GM23248 (cell line): ENCODE data around the gene SYDE2. TPM values are rescaled to one million over a fixed set of nuclear protein-coding genes. Genes with fewer than 3 reads are reported as not detected.
A peak's percentile ranks its signal among the peaks of the same experiment; 100 is the strongest.

Experiments
- DNase-seq: peaks from one replicate; pipeline ENCODE4 v3.0.0-alpha.2; 2015
- H2AFZ ChIP-seq: fragments of 200-600 bp; sonication (generic); 2 replicates; pipeline ENCODE4 v1.6.1; 2016; ENCODE audit warnings: antibody characterized with exemption
- H3F3A ChIP-seq: fragments of 200-600 bp; sonication (generic); 2 replicates; pipeline ENCODE4 v1.6.1; 2016; ENCODE audit warnings: mild to moderate bottlenecking, antibody characterized with exemption, mixed run types; ENCODE audit not compliant: insufficient read depth
- H3K27ac ChIP-seq: fragments of 200-600 bp; sonication (generic); 2 replicates; pipeline ENCODE4 v1.5.1; 2016; ENCODE audit warnings: mild to moderate bottlenecking
- H3K27me3 ChIP-seq: fragments of 200-600 bp; sonication (generic); replicated peaks from 2 replicates; pipeline ENCODE4 v1.6.1; 2016; ENCODE audit warnings: mild to moderate bottlenecking; ENCODE audit not compliant: insufficient read depth
- H3K36me3 ChIP-seq: fragments of 200-600 bp; sonication (generic); 2 replicates; pipeline ENCODE4 v1.6.1; 2016; ENCODE audit warnings: low read depth, mild to moderate bottlenecking
- H3K4me1 ChIP-seq: fragments of 200-600 bp; sonication (generic); 2 replicates; pipeline ENCODE4 v1.6.1; 2016; ENCODE audit warnings: mild to moderate bottlenecking; ENCODE audit not compliant: insufficient read depth
- H3K4me2 ChIP-seq: fragments of 200-600 bp; sonication (generic); one replicate; pipeline ENCODE4 v1.6.1; 2016; ENCODE audit warnings: mild to moderate bottlenecking; ENCODE audit not compliant: unreplicated experiment
- H3K4me3 ChIP-seq: fragments of 200-600 bp; sonication (generic); 2 replicates; pipeline ENCODE4 v1.5.1; 2016; ENCODE audit warnings: mild to moderate bottlenecking
- H3K79me2 ChIP-seq: fragments of 200-600 bp; sonication (generic); 2 replicates; pipeline ENCODE4 v1.6.1; 2016; ENCODE audit warnings: mild to moderate bottlenecking; ENCODE audit not compliant: insufficient read depth
- H3K9ac ChIP-seq: fragments of 200-600 bp; sonication (generic); 2 replicates; pipeline ENCODE4 v1.6.1; 2016; ENCODE audit warnings: mild to moderate bottlenecking
- H3K9me2 ChIP-seq: fragments of 200-600 bp; sonication (generic); 2 replicates; pipeline ENCODE4 v1.6.1; 2016; ENCODE audit warnings: mixed run types, mild to moderate bottlenecking, moderate library complexity; ENCODE audit not compliant: insufficient read depth
- H3K9me3 ChIP-seq: fragments of 200-600 bp; sonication (generic); one replicate; pipeline ENCODE4 v1.6.1; 2017; ENCODE audit warnings: low read depth
- H4K20me1 ChIP-seq: fragments of 200-600 bp; sonication (generic); 2 replicates; pipeline ENCODE4 v1.6.0; 2016; ENCODE audit not compliant: insufficient read depth
- EZH2 ChIP-seq: fragments of 200-600 bp; sonication (generic); IDR thresholded peaks from 2 replicates; pipeline ENCODE4 v1.6.1; 2018; ENCODE audit warnings: antibody characterized with exemption, mild to moderate bottlenecking; ENCODE audit not compliant: insufficient read depth, poor library complexity, severe bottlenecking
- EZH2phosphoT487 ChIP-seq: fragments of 200-600 bp; sonication (generic); IDR thresholded peaks from 2 replicates; pipeline ENCODE4 v1.6.1; 2018; ENCODE audit warnings: antibody characterized with exemption, moderate library complexity, mild to moderate bottlenecking, low read depth; ENCODE audit not compliant: insufficient read depth
- WGBS, 2 experiments: methylation state at CpG; one replicate each; pipeline ENCODE4 v1.1.6; 2015 to 2017; ENCODE audit warnings: low lambda C conversion rate in 2 of 2, low coverage in 1 of 2; ENCODE audit errors: missing lambda C conversion rate in 2 of 2; 5-methylcytosine and 5-hydroxymethylcytosine counted together
- in situ Hi-C: fragments of 300-500 bp; cut with MboI; formaldehyde crosslinking; loops from 2 replicates; pipeline ENCODE4 v1.15.0; 2020
- microRNA-seq: library from miRNA; unstranded; fragments of <30 nt; microRNA quantifications from one replicate; pipeline ENCODE4, GENCODE V29; 2016; ENCODE audit warnings: borderline number of aligned reads
- polyA plus RNA-seq: library from polyadenylated mRNA; unstranded; fragments of >200 nt; fragmentation: Nextera tagmentation; extraction: Ambion mirVana; gene quantifications from 2 replicates; pipeline ENCODE4 v1.2.1, GENCODE V29; 2016
- small RNA-seq: library from RNA; depleted of rRNA; stranded (forward); fragments of <200 nt; gene quantifications from one replicate; pipeline ENCODE3, GENCODE V24; 2014; ENCODE audit warnings: low read depth, low replicate concordance
- total RNA-seq: library from RNA; depleted of rRNA; stranded (reverse); fragments of >200 nt; shearing (Covaris generic); gene quantifications from 2 replicates; pipeline ENCODE4 v1.2.3, GENCODE V29; 2014; rRNA removed

The SYDE2 gene
- total and polyA plus RNA-seq, 2 experiments from 2014 or later: 1.4 to 6.7 TPM

GRCh38 chr1:85118751-85119150 is 82.1 kb downstream of the SYDE2 start:
- 0 out of 2 replicates have a peak, but pooled peaks cover 17% of the 10 kb centered on the region for H3F3A ChIP-seq
- 84 to 95% methylated on average over 1 of the region's 1 CpG for WGBS, 2 experiments
- no peaks in the 10 kb centered on the region for H4K20me1 ChIP-seq
- H3K4me3 ChIP-seq: no peak overlapping the region
- no peaks in the 10 kb centered on the region for H3K9me3 ChIP-seq
- no peaks in the 10 kb centered on the region for H3K79me2 ChIP-seq
- DNase-seq: peak; percentile 28
- 0 out of 2 replicates have a peak overlapping the region, but pooled peaks have one; percentile 30 for H2AFZ ChIP-seq
- no peak for TF ChIP-seq EZH2phosphoT487
- no peak for TF ChIP-seq EZH2
- no peak overlapping the region for H3K9ac ChIP-seq
- H3K4me1 ChIP-seq: peaks cover 17% of the 10 kb centered on the region
- H3K27me3 ChIP-seq: no peaks in the 10 kb centered on the region
- H3K4me2 ChIP-seq: no peak overlapping the region
- no peaks in the 10 kb centered on the region for H3K36me3 ChIP-seq
- H3K9me2 ChIP-seq: no peaks in the 10 kb centered on the region
- in situ Hi-C loops: no loop called here
- H3K27ac ChIP-seq: no peak overlapping the region

GRCh38 chr1:85116856-85117255 is 84.0 kb downstream of the SYDE2 start:
- in situ Hi-C loops: no loop called here
- no peaks in the 10 kb centered on the region for H3K9me3 ChIP-seq
- H3K4me3 ChIP-seq: no peak overlapping the region
- H3K27ac ChIP-seq: no peak overlapping the region
- H3K27me3 ChIP-seq: no peaks in the 10 kb centered on the region
- H3K9me2 ChIP-seq: no peaks in the 10 kb centered on the region
- H3K36me3 ChIP-seq: no peaks in the 10 kb centered on the region
- H3K4me2 ChIP-seq: no peak overlapping the region
- no peak for TF ChIP-seq EZH2
- no peak for TF ChIP-seq EZH2phosphoT487
- no peak overlapping the region for H2AFZ ChIP-seq
- peak; percentile 37 for DNase-seq
- no peak overlapping the region for H3K9ac ChIP-seq
- no peaks in the 10 kb centered on the region for H4K20me1 ChIP-seq
- no peaks in the 10 kb centered on the region for H3K79me2 ChIP-seq
- H3K4me1 ChIP-seq: peaks cover 13% of the 10 kb centered on the region
- H3F3A ChIP-seq: 0 out of 2 replicates have a peak, but pooled peaks cover 16% of the 10 kb centered on the region

GRCh38 chr1:85115933-85116332 is 84.9 kb downstream of the SYDE2 start:
- no peaks in the 10 kb centered on the region for H4K20me1 ChIP-seq
- in situ Hi-C loops: no loop called here
- H3K79me2 ChIP-seq: no peaks in the 10 kb centered on the region
- 82 to 83% methylated on average over 2 of the region's 2 CpGs for WGBS, 2 experiments
- H3K9ac ChIP-seq: no peak overlapping the region
- H3K36me3 ChIP-seq: no peaks in the 10 kb centered on the region
- no peak for TF ChIP-seq EZH2
- TF ChIP-seq EZH2phosphoT487: no peak
- no peak overlapping the region for H3K27ac ChIP-seq
- no peak for DNase-seq
- H3K4me1 ChIP-seq: peaks cover 9% of the 10 kb centered on the region; the same call in 1 of the 2 replicates
- no peaks in the 10 kb centered on the region for H3K9me3 ChIP-seq
- H3K4me3 ChIP-seq: no peak overlapping the region
- H3K27me3 ChIP-seq: no peaks in the 10 kb centered on the region
- H2AFZ ChIP-seq: no peak overlapping the region
- H3K4me2 ChIP-seq: no peak overlapping the region
- 0 out of 2 replicates have a peak, but pooled peaks cover 9% of the 10 kb centered on the region for H3F3A ChIP-seq
- H3K9me2 ChIP-seq: no peaks in the 10 kb centered on the region

- H3K36me3 ChIP-seq: no peaks in the 10 kb centered on the region
- no peaks in the 10 kb centered on the region for H3K9me2 ChIP-seq
- 0 out of 2 replicates have a peak, but pooled peaks cover 2% of the 10 kb centered on the region for H3K4me1 ChIP-seq
- TF ChIP-seq EZH2 (no peak), EZH2phosphoT487 (no peak)
- no peaks in the 10 kb centered on the region for H3F3A ChIP-seq
- H3K4me3 ChIP-seq: no peak overlapping the region
- in situ Hi-C loops: no loop called here
- no peaks in the 10 kb centered on the region for H4K20me1 ChIP-seq
- no peak overlapping the region for H3K4me2 ChIP-seq
- H3K27me3 ChIP-seq: no peaks in the 10 kb centered on the region
- no peaks in the 10 kb centered on the region for H3K9me3 ChIP-seq
- H3K27ac ChIP-seq: no peak overlapping the region
- H2AFZ ChIP-seq: no peak overlapping the region
- DNase-seq: no peak
- no peak overlapping the region for H3K9ac ChIP-seq
- WGBS, 2 experiments: 60 to 76% methylated on average over 1 of the region's 1 CpG
- no peaks in the 10 kb centered on the region for H3K79me2 ChIP-seq
Measured at GRCh38 chr1:85111695-85112094, 89.1 kb downstream of the SYDE2 start.

- Histone ChIP-seq H3K79me2 (no peaks in the 10 kb centered on the region), H3K27ac (no peak overlapping the region), H3K9me3 (no peaks in the 10 kb centered on the region), H3K4me2 (no peak overlapping the region), H3K4me1 (no peaks in the 10 kb centered on the region), H4K20me1 (no peaks in the 10 kb centered on the region), H2AFZ (no peak overlapping the region), H3F3A (no peaks in the 10 kb centered on the region), H3K9ac (no peak overlapping the region), H3K36me3 (no peaks in the 10 kb centered on the region), H3K27me3 (no peaks in the 10 kb centered on the region), H3K4me3 (no peak overlapping the region), H3K9me2 (no peaks in the 10 kb centered on the region)
- in situ Hi-C loops: loop anchor here (5.0 kb wide), 1 partner anchor 128 kb away; no protein-coding TSS in a partner anchor
- TF ChIP-seq EZH2: no peak
- TF ChIP-seq EZH2phosphoT487: no peak
- peak; percentile 81 for DNase-seq
Measured at GRCh38 chr1:85109475-85109874, 91.3 kb downstream of the SYDE2 start.

Small RNA genes lying within 50 kb of the gene (microRNA-seq; reads per million reads assigned to microRNA genes)
- 1.5 reads per million for gene MIR4423

Small RNA genes lying within 50 kb of the gene (small RNA-seq; reads per million reads assigned to genes)
- not detected for gene MIR4423

Other genes starting within 250 kb of the SYDE2 start
- 1.0 TPM in 1 of 2 replicates, not detected in the other for gene MCOLN2, start 203.9 kb downstream of the SYDE2 start, total RNA-seq
- gene MCOLN2, start 203.9 kb downstream of the SYDE2 start, polyA plus RNA-seq: 0.25 and 0.31 TPM in 2 replicates
- 0.51 and 0.54 TPM in 2 replicates for gene MCOLN3, start 152.5 kb downstream of the SYDE2 start, total RNA-seq
- 0.77 and 1.0 TPM in 2 replicates for gene MCOLN3, start 152.5 kb downstream of the SYDE2 start, polyA plus RNA-seq
- gene C1orf52, start 58.6 kb upstream of the SYDE2 start, total RNA-seq: 26.7 and 30.9 TPM in 2 replicates
- gene C1orf52, start 58.6 kb upstream of the SYDE2 start, polyA plus RNA-seq: 72.4 and 76.4 TPM in 2 replicates
- gene BCL10, start 75.6 kb upstream of the SYDE2 start, total RNA-seq: 45.5 and 51.4 TPM in 2 replicates
- 70.7 and 74.2 TPM in 2 replicates for gene BCL10, start 75.6 kb upstream of the SYDE2 start, polyA plus RNA-seq